HG03097 (cell line): ENCODE measurements around the gene TRMT44.
"Not testable (repeated sequence)": the region's sequence is repeated elsewhere in the genome, so short reads cannot be mapped to it uniquely, and the experiment has no call there.

Experiments
- ATAC-seq: cut with Tn5 transposase; IDR thresholded peaks from one replicate; pipeline ENCODE4 v1.9.1; 2021; ENCODE audit not compliant: unreplicated experiment, low FRiP score

The TRMT44 gene

GRCh38 chr4:8508740-8509139 is 68.2 kb downstream of the TRMT44 start:
- no peak for ATAC-seq

DNA sequence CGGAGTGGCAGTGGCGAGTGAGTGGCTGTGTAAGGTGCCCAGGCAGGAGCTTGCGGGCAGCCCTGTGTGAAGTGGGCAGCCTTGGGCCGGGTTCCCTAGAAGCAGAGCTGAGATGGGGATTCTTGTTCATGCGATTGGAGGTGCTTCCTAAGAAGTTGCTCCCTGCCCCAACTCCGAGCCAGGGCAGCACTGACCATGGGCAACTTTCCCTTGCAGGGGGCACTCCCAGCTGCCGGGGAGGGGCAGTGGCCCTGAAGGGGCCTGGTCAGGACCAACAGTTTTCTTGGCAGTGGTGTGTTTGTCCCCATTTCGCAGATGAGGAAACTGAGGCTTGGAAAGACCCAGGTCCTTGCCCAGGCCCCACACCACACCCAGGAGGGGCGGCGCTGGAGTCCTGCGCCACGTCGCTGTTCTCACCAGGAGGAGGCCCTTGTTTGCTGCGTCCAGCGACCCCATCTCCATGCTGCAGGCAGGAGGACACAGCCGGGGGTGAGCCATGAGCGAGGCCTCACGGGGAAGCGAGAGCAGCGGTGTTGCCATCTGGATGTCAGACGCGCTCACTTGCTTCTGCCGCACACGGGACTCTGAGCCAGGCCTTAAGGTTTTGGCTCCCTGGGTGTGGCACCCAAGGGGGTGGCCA is 68.9 kb downstream of the TRMT44 start:
- ATAC-seq, result no peak

DNA sequence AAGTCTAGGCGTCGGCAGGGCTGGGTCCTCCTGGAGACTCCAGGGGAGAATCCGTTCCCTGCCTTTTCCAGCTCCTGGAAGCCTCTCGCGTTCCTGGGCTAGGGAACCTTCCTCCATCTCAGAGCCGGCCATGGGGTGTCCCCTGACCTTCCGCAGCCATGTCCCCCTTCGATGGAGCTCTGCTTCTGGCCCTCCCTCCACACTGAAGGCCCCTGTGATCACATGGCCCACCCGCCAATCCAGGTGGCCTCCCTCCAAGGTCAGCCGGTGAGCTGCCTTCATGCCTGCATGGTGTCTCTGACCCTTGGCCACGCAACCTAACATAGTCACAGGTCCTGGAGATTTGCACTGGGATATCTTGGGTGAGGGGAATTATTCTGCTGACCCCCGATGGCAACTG is 69.6 kb downstream of the TRMT44 start:
- ATAC-seq, result no peak

GRCh38 chr4:8510611-8511285 is 70.2 kb downstream of the TRMT44 start:
- no peak for ATAC-seq

GRCh38 chr4:8512510-8512909 is 71.9 kb downstream of the TRMT44 start:
- no peak for ATAC-seq

- ATAC-seq, result not testable (repeated sequence)
Observed at GRCh38 chr4:8513080-8513479, 72.5 kb downstream of the TRMT44 start.

GRCh38 chr4:8513931-8514330 is 73.4 kb downstream of the TRMT44 start:
- ATAC-seq, result no peak

GRCh38 chr4:8514391-8514790 is 73.8 kb downstream of the TRMT44 start:
- ATAC-seq, result no peak

GRCh38 chr4:8515316-8516060 is 74.9 kb downstream of the TRMT44 start:
- no peak for ATAC-seq

DNA sequence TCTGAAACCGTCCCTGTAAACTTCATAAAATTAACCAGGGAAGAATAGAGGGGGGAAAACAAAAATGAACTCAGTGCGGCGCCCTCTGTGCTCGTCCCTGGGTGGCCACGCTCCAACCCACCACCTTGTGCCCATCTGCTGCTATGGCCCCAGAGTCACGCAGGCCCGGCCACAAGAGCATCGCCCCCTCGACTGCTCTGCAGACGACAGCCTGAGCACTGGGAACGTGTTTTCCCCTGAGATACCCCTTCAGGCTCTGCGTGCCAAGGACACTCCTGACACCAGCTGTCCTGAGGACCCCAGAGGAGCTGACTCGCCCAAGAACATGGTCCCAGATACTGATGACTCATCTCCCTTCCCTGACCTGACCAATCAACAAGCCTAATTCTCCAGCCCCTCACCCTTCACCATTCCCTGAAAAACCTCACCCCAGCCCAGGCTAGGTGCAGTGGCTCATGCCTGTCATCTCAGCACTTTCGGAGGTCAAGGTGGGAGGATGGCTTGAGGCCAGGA is 75.5 kb downstream of the TRMT44 start:
- no peak for ATAC-seq

DNA sequence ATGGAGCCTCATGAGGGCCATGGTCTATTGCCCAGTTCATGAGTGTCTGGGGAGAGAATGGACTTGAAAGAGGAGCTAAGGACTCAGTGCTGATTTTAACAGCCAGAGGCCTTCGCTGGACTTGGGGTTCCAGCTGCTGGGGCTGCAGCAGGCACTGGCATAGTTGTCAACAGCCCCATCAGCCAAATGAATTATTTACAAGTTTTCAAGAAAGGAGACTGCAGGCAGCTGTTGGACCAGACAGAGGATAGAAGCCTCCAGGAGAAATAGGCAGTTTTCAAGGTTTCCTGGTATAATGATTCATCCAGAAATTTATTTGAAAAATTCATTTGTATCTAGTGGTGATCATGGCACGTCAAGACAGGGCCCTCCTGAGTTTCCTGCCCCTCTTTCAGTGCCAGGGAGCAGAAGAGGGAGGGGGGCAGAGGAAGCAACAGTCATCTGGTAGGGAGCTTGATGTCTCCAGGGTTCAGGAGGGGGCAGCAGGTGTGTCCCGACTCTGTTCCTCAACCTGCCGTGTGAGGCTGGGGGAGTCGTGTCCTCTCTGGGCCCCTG is 76.5 kb downstream of the TRMT44 start:
- ATAC-seq, result no peak

- no peak for ATAC-seq
Observed at GRCh38 chr4:8517946-8518345, 77.4 kb downstream of the TRMT44 start.

DNA sequence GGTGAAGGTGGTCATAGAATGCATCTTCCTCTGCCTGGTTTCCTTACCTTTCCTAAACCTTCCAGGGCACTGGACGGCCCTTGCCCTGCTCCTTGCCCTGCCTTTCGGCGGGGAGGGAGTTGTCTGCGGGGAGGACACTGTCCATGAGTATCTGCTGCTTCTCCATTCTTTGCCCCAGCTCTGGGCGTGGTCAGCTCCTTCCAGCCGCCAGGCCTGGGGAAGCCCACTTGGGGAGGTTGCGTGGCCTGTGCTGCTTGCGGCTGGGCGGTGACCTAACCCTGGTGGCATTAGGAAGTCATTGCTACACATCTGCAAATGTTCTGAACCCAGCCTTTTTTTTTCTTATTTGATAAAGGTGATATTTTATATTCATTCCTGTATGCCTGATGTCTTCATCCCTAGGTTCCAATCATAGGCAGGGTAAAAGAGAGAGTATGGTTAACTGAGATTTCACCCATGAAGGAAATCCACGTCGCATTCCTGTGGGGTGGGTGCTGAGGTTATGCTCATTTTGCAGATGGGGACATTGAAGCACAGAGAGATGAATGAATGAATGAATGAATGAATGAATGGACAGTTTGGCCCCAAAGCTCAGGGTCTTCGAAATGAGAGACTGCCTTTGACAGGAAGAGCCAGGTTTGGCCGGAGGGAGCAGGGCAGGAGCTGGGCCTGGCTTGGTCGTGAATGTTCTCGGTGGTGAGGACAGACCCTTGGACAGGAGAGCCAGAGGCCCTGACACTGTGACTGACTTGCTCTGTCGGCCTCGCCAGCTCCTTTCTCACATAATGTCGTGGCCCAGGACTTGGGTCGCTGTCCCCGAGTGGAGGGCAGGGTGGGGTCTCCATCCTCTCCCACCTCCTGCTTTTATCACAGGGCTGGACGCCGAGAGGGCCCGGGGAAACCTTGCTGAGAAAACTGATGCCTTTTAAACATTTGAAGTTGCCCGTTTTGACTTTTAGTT is 81.9 kb downstream of the TRMT44 start:
- no peak for ATAC-seq

- no peak for ATAC-seq
Observed at GRCh38 chr4:8523175-8523574, 82.6 kb downstream of the TRMT44 start.

DNA sequence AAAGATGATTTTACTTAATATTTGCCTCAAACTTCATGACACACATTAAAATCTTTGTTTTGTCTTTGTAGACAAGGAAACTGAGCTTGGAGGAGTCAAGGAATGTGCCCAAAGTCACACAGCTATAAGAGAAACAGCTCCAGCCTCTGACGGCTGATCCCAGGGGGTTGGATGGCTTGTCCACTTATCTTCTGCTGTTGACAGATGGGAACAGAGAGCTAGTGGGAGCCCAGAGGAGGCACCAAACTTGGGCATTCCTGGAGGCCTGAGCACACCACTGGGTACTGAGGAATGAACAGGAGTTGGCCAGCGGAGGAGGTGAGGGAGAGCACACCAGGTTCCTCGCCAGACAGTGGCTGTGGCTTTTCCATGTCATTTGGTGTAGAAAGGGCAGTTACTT is 83.2 kb downstream of the TRMT44 start:
- no peak for ATAC-seq

DNA sequence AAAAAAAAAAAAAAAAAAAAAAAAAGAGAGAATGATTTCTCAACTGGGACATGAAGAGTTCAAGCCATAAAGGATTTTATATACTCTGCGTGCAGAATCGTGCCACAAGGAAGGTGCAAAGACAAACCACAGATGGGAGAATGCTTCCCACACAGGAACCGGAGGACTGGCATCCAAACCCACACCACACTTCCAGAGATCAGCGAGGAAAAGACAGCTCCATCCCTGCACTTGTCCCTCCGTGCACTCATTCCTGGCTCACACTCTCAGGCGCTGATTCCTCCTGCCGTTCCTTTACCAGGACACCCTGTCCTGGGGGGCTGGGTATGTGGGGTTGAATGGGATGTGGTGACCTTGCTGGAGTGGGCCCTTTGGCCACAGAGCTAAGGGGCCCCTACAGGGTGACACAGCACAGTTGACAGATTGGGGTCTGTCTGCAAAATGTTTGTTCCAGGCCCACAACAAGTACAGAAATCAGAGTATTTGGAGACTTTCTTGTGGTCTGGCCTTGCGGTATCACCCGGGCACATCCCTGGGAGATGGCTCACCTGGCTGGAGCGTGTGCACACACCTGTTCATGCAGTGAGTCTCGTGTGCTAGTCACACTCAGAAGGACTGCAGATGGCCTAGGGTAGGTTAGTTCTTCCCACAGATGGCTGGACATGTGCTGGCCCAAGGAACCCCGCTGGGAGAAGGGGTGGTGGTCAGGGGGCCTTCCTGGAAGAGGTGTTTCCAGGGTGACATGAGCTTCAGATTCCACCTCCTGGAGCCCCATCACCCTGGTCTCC is 84.2 kb downstream of the TRMT44 start:
- ATAC-seq, result no peak

DNA sequence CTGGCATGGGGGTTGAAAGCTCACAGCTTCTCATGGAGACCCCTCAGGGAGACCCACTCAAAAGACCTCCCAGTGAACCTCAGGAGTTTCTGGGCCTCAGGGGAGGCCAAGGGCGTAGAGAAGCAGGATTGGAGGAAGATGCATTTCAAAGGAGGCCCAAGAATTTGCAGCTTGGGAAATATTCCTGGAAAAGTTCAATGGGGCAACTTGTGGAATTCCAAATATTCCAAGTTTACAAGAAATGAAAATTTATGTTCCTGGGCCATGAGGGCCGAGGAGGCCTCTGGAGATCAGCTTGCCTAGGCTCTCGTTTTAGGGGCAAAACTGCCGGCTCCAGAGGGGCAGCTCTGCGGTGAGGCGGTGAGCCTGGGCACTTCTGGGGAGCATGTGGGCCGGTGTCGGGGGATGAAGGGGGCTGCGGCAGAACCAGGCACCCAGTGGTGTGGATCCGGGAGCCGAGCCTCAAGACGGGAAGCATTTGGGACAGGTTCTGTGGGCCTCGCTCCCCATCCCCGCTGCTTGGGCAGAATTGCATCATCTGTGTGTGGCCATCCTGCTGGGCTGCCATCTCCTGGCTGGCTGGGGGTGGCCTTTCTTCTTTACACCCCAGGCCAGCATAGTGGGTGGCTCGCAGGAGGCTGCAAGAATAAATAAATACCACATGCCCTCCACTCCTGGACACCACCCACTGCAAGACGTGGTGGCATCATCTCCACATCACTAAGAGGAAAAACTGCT is 85.0 kb downstream of the TRMT44 start:
- no peak for ATAC-seq
